Brain pericyte (primary cell): ENCODE data around the gene EOMES.
"Not testable (repeated sequence)": the region's sequence is repeated elsewhere in the genome, so short reads cannot be mapped to it uniquely, and the experiment has no call there.

ENCODE experiments used
- DNase-seq: peaks from one replicate; pipeline ENCODE4 v3.0.0-alpha.2; 2012; ENCODE audit warnings: low read depth, low spot score

EOMES gene

GRCh38 chr3:27721717-27722564 lies at the start of gene EOMES:
Gene EOMES (minus strand): TSS chr3:27722323. CDS start chr3:27722294, 29 bp downstream.
- no peak for DNase-seq

GRCh38 chr3:27770384-27770783 lies 48.3 kb upstream of the EOMES start:
- not testable (repeated sequence) for DNase-seq

GRCh38 chr3:27767000-27767399 lies 44.9 kb upstream of the EOMES start:
- DNase-seq: no peak

DNA sequence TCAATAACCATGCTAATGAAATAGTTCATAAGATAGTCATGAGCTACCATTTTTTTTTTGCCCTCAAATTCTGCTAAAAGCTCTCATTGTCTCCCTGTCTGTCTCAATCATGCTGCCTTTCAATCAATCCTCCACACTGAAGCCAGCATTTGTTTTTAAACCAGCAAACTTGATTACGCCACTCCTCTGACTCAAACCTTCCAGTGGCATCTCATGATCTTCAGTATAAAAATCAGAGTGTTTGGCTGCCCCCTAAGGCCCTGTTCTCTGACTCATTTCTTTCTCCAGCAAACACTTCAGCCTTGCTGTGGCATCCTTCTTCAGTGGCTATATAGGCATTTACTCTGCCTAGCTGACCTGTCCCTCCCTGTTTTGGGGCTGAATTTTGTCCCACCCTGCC lies 36.0 kb upstream of the EOMES start:
- DNase-seq: no peak

- no peak for DNase-seq
Measured at GRCh38 chr3:27756877-27757276, 34.8 kb upstream of the EOMES start.

- no peak for DNase-seq
Measured at GRCh38 chr3:27752926-27753325, 30.8 kb upstream of the EOMES start.

- no peak for DNase-seq
Measured at GRCh38 chr3:27749643-27750042, 27.5 kb upstream of the EOMES start.

DNA sequence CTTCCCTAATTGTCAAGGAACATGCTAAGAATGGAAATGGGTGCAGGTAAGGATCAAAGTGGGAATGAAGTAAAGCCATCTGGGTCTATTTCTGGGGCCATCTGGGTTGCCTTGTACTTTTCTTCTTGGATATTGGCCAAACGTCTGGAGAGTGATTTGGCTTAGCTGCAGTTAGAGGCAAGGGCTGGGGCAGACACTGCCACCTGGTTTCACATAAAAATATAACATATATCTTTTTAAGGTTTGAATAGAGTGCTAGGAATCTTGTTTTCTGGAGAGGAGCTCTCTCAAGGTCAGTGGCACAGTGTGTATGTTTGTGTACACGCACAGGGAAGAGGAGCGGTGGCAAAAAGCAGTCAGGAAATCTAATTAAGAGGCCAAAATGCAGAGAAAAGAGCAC lies 24.7 kb upstream of the EOMES start:
- no peak for DNase-seq

DNA sequence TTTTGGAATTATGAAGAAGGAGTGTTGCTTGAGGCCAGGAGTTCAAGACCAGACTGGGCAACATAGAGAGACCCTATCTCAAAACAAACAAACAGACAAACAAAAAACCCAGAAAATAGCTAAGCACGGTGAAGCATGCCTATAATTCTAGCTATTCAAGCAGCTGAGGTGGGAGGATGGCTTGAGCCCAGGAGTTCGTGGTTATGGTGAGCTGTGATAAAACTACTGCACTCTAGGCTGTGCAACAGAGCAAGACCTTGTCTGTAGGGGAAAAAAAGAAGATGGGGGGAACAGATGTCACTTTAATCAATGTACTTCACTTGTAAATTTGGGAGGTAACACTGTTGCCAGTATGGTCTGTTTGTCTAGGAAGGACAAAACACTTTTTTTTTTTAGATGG lies 18.7 kb upstream of the EOMES start:
- no peak for DNase-seq

- DNase-seq: no peak
Measured at GRCh38 chr3:27737091-27737490, 15.0 kb upstream of the EOMES start.

- DNase-seq: no peak
Measured at GRCh38 chr3:27730774-27731659, 8.9 kb upstream of the EOMES start.

DNA sequence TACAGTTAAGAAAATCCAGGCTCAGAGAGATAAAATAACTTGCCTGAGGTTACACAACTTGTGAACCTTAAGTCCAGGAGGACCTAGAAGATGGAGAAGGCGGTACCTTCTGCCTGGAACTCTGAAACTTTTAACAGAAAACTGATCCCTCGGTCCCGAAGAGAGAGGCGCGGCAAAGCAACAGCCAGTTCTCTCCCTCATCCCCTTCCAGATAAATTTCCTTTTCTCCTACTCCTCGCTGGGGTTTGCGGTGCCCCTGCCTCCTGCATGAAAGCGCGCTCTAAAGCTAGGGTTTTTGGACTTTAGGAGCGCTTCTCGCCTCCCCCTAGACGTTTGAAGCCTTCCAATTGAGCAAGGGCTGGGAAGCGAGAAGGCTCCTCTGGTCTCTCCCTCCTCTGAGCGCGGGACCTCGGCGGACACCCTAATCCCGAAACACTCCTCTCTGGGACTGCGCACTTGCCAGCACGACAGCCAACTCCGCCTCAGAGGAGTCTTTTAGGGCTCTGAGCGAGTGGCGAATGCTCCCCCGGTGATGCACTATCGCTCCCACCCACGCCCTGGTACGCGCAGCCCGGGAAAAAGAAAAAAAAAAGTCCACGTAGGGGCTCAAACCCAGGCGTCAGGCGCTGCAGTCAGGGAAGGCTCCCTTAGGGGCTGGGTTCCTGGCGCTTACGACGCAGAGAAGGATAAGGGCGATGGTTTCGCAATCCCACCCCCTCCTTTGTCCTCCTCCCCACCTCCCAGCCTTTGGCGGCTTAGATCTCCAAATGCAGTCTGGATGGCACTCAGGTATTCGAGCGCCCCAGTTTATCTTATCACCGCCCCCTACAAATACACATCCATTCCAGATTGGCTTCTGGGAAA lies 7.9 kb upstream of the EOMES start:
- DNase-seq: no peak

DNA sequence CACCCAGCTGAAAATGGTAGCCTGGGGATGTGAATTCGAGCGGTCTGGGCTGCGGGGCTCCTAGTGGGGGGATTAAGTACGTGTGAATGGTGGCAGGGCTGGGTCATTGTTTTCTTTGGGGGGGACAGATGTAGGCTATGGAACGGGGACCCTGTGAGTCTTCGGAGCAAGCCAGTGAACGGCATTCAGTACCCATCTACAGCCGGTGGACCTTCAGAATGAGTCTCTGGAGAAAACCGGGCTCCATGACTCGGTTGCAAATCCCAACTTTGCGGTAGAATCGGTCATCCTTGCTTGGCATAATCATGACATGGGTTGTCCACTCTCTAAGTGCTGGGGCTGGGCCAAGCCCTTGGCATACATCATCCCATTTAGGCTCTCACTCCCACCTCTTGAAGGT lies 7.2 kb upstream of the EOMES start:
- no peak for DNase-seq

- no peak for DNase-seq
Measured at GRCh38 chr3:27728195-27729087, 6.3 kb upstream of the EOMES start.

GRCh38 chr3:27726240-27726639 lies 4.1 kb upstream of the EOMES start:
- no peak for DNase-seq

DNA sequence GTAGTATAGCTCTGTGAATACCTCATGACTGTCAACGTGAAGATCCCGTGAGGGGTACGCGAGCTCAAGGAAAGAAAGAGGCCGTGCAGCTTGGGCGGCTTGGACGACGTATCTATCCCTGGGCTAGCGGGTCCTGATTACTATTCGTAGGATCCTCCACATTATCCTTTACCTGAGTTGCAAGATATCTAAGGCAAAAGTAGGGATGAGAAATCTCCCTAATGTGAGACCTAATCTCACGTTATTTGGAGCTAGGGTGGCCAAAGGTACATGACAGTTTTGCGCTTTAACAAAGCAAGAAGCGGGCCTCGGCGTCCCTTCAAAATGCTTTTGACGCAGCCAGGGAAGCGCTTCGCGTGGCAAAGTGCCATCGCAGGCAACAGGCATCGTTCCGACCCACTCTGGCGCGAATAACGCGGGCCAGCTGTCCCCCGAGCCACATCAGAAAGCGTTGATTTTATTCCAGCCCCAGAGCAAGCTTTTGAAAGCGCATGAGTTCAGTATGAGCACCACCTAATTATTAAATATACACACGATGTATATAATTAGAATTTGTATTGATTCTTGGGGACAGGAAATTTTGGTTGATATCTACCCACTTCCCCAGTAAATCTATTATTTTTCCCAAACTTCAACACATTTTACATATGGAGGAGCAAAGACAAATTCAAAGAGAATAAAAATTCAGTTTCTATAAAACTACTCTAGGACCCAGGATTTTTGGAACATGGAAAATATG lies 2.5 kb upstream of the EOMES start:
- DNase-seq: no peak

- DNase-seq: no peak
Measured at GRCh38 chr3:27723815-27724458, 1.8 kb upstream of the EOMES start.

- no peak for DNase-seq
Measured at GRCh38 chr3:27723456-27723814, 1.3 kb upstream of the EOMES start.

GRCh38 chr3:27723001-27723445 lies 900 bp upstream of the EOMES start:
- no peak for DNase-seq
